ENCODE data around the gene CTXN2.

CTXN2 gene

DNA sequence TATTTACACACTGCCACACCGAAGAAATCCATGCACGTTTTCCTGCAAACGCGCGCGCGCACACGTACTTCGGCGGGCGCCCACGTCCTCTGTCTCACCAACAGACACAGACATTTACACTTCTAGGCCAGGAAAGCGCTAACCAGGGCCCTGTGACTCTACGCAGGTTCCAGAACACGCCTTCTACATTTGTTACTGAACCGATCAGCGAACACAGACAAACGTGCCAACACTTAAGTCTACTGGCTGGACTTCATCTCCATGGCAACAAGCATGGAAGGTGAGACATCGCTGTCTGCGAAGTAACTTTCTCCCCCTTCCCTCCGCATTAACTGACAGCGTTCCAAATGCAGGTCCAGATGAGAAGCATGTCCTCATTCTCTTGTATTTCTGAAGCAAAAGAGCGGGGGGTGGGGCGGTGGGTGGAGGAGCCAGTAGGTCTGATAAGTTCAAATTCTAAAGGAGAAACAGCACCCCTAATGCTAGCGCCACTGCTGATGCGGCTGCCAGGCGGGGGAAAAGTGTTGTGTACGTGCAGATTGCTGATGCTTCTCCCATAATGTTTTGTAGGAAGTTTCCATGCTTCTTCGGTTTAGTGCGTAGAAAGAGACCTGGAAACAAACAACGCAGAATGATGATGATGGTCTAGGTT lies at the start of gene CTXN2:
TSS of gene CTXN2 (plus strand) at position 92 of the 652 bp plus-strand sequence. CDS start 9,636 bp downstream, outside the sequence.
- H3K27ac ChIP-seq = no peak within 1 kb of the TSS
- no peaks in the 10 kb centered on the region for H3K27me3 ChIP-seq (ENCODE audit: insufficient read depth, low read depth, severe bottlenecking)
- TF ChIP-seq, protein P1, sequence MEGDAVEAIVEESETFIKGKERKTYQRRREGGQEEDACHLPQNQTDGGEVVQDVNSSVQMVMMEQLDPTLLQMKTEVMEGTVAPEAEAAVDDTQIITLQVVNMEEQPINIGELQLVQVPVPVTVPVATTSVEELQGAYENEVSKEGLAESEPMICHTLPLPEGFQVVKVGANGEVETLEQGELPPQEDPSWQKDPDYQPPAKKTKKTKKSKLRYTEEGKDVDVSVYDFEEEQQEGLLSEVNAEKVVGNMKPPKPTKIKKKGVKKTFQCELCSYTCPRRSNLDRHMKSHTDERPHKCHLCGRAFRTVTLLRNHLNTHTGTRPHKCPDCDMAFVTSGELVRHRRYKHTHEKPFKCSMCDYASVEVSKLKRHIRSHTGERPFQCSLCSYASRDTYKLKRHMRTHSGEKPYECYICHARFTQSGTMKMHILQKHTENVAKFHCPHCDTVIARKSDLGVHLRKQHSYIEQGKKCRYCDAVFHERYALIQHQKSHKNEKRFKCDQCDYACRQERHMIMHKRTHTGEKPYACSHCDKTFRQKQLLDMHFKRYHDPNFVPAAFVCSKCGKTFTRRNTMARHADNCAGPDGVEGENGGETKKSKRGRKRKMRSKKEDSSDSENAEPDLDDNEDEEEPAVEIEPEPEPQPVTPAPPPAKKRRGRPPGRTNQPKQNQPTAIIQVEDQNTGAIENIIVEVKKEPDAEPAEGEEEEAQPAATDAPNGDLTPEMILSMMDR (IDR thresholded peaks at IDR 0.05; ENCODE audit: low read depth, low read length) = no peak
- no peaks in the 10 kb centered on the region for H3K36me3 ChIP-seq
- no peaks in the 10 kb centered on the region for H3K9me3 ChIP-seq (ENCODE audit: severe bottlenecking)
- DNase-seq = no peak
- H3K4me3 ChIP-seq (ENCODE audit: low read depth, low read length) = no peak within 1 kb of the TSS

DNA sequence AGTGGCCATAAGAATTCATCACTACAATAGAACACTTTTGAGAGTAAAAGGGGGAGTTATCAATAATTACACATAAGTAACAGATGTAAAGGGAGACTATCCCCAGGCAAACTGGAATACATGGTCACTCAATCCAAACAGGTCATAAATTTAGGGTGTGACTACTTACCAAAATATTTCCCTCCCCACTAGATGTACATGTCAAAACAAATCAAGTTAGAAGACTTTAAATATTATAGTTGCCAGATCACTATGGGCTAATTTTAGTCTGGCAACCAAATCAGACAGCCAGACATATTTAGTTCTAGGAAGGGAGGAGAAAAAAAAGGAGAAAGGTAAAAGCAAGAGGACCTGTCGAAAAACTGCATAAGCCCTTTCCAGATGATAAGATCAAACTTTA lies 47.6 kb upstream of the CTXN2 start:
- Histone ChIP-seq H3K4me3 (ENCODE audit: low read depth, low read length) (no peak overlapping the region), H3K9me3 (ENCODE audit: severe bottlenecking) (no peaks in the 10 kb centered on the region), H3K36me3 (peaks cover 20% of the 10 kb centered on the region), H3K27ac (no peak overlapping the region), H3K27me3 (ENCODE audit: insufficient read depth, low read depth, severe bottlenecking) (no peaks in the 10 kb centered on the region)
- no peak for DNase-seq
- TF ChIP-seq, protein P1 (IDR thresholded peaks at IDR 0.05; ENCODE audit: low read depth, low read length) = no peak

DNA sequence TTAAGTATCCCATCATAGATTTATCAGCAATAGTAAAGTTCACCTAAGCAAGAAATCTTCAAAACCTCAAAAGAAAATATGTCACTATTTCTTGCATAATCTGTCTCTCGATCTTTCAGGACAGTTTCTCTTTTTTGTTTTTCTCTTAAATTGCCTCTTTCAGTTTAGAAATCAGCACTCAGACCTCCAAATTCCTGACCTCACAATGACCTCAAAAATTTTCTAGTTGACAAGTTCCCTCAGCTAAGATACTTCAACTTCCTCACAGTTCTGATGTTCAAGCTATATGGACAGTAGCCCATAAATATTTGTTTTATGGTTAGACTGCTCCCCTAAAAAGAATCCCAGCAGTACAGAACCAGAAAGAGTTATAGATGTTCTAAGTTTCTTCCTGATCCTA lies 46.6 kb upstream of the CTXN2 start:
- H3K36me3 ChIP-seq = peaks cover 24% of the 10 kb centered on the region
- H3K4me3 ChIP-seq (ENCODE audit: low read depth, low read length) = no peak overlapping the region
- no peaks in the 10 kb centered on the region for H3K27me3 ChIP-seq (ENCODE audit: insufficient read depth, low read depth, severe bottlenecking)
- H3K27ac ChIP-seq = no peak overlapping the region
- no peak for DNase-seq
- H3K9me3 ChIP-seq (ENCODE audit: severe bottlenecking) = no peaks in the 10 kb centered on the region
- TF ChIP-seq, protein P1 (IDR thresholded peaks at IDR 0.05; ENCODE audit: low read depth, low read length) = no peak

DNA sequence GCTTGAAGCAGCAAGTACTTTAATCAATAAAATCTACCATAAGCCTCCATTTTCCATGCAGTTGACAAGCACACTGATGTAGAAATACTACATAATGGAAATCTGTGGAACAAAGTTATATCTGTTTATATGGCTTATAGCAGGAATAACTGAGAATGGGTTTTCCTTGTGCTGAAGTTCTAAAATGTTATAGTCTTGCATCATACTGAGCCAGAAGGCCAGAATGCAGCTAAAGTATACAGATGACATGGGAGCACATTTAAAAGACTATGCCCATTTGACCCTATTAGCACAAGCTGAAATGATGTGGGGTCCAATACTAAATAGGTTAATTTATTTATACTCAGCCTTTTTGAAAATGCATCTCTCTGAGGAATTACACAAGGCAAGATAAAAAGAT lies 45.5 kb upstream of the CTXN2 start:
- TF ChIP-seq, protein P1 (IDR thresholded peaks at IDR 0.05; ENCODE audit: low read depth, low read length) = no peak
- H3K36me3 ChIP-seq = peaks cover 30% of the 10 kb centered on the region
- H3K4me3 ChIP-seq (ENCODE audit: low read depth, low read length) = no peak overlapping the region
- H3K27ac ChIP-seq = no peak overlapping the region
- no peak for DNase-seq
- H3K9me3 ChIP-seq (ENCODE audit: severe bottlenecking) = no peaks in the 10 kb centered on the region
- no peaks in the 10 kb centered on the region for H3K27me3 ChIP-seq (ENCODE audit: insufficient read depth, low read depth, severe bottlenecking)

DNA sequence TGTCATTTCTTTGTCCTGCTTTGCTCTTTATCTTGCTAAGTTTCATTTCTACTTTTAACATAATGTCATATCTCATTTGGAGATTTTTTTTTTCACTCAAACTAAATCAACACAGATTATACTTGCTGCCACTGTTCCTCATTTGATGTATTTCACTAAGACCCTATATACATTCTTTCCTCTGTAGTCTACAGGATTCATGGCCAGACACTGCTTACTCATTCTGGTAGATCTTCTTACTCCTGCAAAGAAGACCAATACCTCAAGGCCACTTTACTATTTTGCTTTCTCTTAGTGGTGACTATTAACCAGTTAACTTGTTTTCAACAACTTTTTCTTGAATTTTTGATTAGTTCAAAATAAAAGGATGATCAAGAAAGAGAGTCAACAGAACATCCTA lies 44.1 kb upstream of the CTXN2 start:
- Histone ChIP-seq H3K27me3 (ENCODE audit: insufficient read depth, low read depth, severe bottlenecking) (no peaks in the 10 kb centered on the region), H3K27ac (no peak overlapping the region), H3K4me3 (ENCODE audit: low read depth, low read length) (no peak overlapping the region), H3K36me3 (peaks cover 32% of the 10 kb centered on the region), H3K9me3 (ENCODE audit: severe bottlenecking) (no peaks in the 10 kb centered on the region)
- TF ChIP-seq, protein P1 (IDR thresholded peaks at IDR 0.05; ENCODE audit: low read depth, low read length) = no peak
- no peak for DNase-seq

DNA sequence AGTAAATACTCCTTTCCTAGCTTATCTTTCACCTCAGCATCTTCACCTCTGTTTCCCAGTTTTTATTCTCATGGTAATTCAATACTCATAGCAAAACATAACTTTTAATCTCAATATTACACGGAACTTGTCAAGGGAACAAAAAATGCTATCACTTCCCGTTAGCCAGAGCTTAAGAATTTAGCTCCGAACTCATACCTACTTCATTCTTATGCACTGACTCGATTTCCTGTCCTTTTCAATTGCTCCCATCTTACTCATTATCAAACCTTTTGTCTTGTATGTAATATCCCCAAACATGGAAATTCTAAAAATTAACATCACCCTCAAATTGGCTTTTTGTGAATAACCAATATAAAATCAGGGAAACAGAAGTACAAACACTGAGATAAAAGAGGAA lies 41.6 kb upstream of the CTXN2 start:
- TF ChIP-seq, protein P1 (IDR thresholded peaks at IDR 0.05; ENCODE audit: low read depth, low read length) = no peak
- H3K27me3 ChIP-seq (ENCODE audit: insufficient read depth, low read depth, severe bottlenecking) = no peaks in the 10 kb centered on the region
- no peaks in the 10 kb centered on the region for H3K9me3 ChIP-seq (ENCODE audit: severe bottlenecking)
- H3K4me3 ChIP-seq (ENCODE audit: low read depth, low read length) = no peak overlapping the region
- H3K27ac ChIP-seq = no peak overlapping the region
- DNase-seq = no peak
- H3K36me3 ChIP-seq = peaks cover 37% of the 10 kb centered on the region

Measured in WERI-Rb-1 (cell line).